Osteocyte (in vitro differentiated cells): ENCODE measurements around the gene TBL1XR1. TPM values are rescaled to one million over a fixed set of nuclear protein-coding genes. Genes with fewer than 3 reads are reported as not detected.

ENCODE experiments used
- DNase-seq: peaks from one replicate; pipeline ENCODE4 v3.0.0; 2021; ENCODE audit warnings: mixed read lengths; ENCODE audit not compliant: unreplicated experiment; ENCODE audit errors: extremely low spot score
- H3K27ac Mint-ChIP-seq: one replicate; pipeline ENCODE4 v1.8.0; 2021; ENCODE audit warnings: mild to moderate bottlenecking, mixed read lengths; ENCODE audit not compliant: unreplicated experiment
- H3K27me3 Mint-ChIP-seq: one replicate; pipeline ENCODE4 v1.8.0; 2021; ENCODE audit warnings: mixed read lengths; ENCODE audit not compliant: unreplicated experiment
- H3K36me3 Mint-ChIP-seq: one replicate; pipeline ENCODE4 v1.8.0; 2021; ENCODE audit warnings: mixed read lengths; ENCODE audit not compliant: unreplicated experiment
- H3K4me1 Mint-ChIP-seq: one replicate; pipeline ENCODE4 v1.8.0; 2021; ENCODE audit warnings: mixed read lengths; ENCODE audit not compliant: unreplicated experiment
- H3K4me3 Mint-ChIP-seq: one replicate; pipeline ENCODE4 v1.8.0; 2021; ENCODE audit warnings: mild to moderate bottlenecking, moderate library complexity, mixed read lengths; ENCODE audit not compliant: unreplicated experiment
- H3K9me3 Mint-ChIP-seq: one replicate; pipeline ENCODE4 v1.8.0; 2021; ENCODE audit warnings: mixed read lengths; ENCODE audit not compliant: unreplicated experiment
- total RNA-seq: library from RNA; stranded (reverse); gene quantifications from 2 replicates; pipeline ENCODE4 v1.2.1, GENCODE V29; 2021
- TF ChIP-seq, protein P1 (sequence below): fragments of 200-600 bp; sonication (generic); IDR thresholded peaks from 2 replicates; pipeline ENCODE4 v1.5.0; 2021; ENCODE audit warnings: antibody characterized with exemption, mild to moderate bottlenecking, moderate library complexity

TBL1XR1 gene
- total RNA-seq, 1 donor from 2014 or later = 370 TPM

DNA sequence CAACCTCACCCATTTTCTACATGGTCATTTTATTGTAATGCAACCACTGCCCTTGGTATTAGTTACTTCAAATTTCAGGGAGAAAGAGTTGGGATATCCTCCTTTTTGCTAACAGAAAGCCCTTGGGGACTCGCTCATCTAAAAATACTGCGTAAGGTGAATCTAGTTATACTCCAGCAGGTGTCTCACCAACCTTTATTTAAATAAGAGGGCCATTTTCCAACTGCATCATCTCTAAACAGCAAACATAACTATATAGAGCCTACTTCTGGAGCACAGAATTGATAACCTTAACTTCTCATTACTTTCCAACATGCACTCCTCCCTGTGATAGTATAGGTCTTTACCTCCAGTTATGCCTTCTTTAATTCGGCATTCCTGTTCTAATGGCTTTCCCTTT, 77.5 kb downstream of the TBL1XR1 start:
- H3K4me1 Mint-ChIP-seq = peaks cover 81% of the 10 kb centered on the region
- no peaks in the 10 kb centered on the region for H3K27me3 Mint-ChIP-seq
- H3K36me3 Mint-ChIP-seq = peaks cover 5% of the 10 kb centered on the region
- H3K9me3 Mint-ChIP-seq = no peaks in the 10 kb centered on the region
- no peak overlapping the region for H3K27ac Mint-ChIP-seq
- no peak overlapping the region for H3K4me3 Mint-ChIP-seq
- TF ChIP-seq, protein P1, sequence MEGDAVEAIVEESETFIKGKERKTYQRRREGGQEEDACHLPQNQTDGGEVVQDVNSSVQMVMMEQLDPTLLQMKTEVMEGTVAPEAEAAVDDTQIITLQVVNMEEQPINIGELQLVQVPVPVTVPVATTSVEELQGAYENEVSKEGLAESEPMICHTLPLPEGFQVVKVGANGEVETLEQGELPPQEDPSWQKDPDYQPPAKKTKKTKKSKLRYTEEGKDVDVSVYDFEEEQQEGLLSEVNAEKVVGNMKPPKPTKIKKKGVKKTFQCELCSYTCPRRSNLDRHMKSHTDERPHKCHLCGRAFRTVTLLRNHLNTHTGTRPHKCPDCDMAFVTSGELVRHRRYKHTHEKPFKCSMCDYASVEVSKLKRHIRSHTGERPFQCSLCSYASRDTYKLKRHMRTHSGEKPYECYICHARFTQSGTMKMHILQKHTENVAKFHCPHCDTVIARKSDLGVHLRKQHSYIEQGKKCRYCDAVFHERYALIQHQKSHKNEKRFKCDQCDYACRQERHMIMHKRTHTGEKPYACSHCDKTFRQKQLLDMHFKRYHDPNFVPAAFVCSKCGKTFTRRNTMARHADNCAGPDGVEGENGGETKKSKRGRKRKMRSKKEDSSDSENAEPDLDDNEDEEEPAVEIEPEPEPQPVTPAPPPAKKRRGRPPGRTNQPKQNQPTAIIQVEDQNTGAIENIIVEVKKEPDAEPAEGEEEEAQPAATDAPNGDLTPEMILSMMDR = no peak
- no peak for DNase-seq

DNA sequence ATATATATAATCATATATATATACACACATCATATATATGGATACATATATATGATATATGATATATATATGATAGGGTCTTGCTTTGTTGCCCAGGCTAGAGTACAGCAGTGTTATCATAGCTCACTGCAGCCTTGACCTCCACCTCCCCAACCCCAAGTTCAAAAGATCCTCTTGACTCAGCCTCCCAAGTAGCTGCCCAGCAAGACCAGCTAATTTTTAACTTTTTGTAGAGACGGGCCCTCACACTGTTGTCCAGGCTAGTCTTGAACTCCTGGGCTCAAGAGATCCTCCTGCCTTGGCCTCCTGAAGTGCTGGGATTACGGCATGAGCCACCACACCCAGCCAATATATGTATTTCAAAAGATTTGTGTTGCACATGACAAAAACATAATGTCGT, 83.0 kb downstream of the TBL1XR1 start:
- no peak for DNase-seq
- H3K4me3 Mint-ChIP-seq = no peak overlapping the region
- TF ChIP-seq, protein P1 = no peak
- H3K9me3 Mint-ChIP-seq = no peaks in the 10 kb centered on the region
- peaks cover 10% of the 10 kb centered on the region for H3K36me3 Mint-ChIP-seq
- H3K27ac Mint-ChIP-seq = no peak overlapping the region
- no peaks in the 10 kb centered on the region for H3K27me3 Mint-ChIP-seq
- H3K4me1 Mint-ChIP-seq = peaks cover 66% of the 10 kb centered on the region

DNA sequence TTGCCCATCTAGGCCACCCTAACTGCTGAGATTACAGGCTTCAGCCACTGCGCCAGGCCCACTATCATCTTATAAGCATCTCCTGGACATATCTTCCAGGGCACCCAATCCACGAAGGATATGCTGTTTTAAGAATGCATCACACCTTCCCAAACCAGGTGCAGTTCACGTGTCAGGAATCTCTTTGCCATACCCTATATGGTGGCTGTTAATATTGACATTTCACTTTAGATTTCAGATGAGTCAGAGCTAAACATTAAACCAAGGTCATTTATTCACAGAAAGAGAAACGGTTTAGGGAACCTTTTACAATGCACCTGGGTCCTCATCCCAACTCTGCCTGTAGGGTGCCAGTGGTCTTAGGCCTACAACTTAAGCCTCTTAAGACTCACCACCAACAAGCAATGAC, 85.7 kb downstream of the TBL1XR1 start:
- Mint-ChIP-seq H3K4me1 (peaks cover 71% of the 10 kb centered on the region), H3K36me3 (peaks cover 8% of the 10 kb centered on the region), H3K4me3 (no peak overlapping the region), H3K27ac (no peak overlapping the region), H3K27me3 (no peaks in the 10 kb centered on the region), H3K9me3 (no peaks in the 10 kb centered on the region)
- TF ChIP-seq, protein P1 = no peak
- no peak for DNase-seq

DNA sequence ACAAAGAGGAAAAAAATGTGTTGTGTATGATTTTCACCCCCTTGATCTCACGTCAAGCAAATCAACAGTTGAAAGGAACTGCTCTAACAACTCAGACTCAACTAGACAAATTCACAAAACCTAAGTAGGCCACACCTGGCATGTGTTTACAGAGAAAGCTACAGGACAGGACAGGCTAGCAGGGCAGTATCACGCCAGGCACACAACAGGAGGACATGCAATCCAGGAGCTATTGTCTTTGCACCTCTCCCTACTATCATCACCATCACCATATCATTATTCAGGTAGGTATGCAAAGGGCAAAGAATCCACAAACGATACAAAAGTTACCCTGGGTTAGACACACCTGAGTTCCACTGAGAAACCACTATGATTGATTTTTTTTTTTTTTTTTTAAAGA, 86.4 kb downstream of the TBL1XR1 start:
- TF ChIP-seq, protein P1 = no peak
- Mint-ChIP-seq H3K4me1 (peaks cover 71% of the 10 kb centered on the region), H3K27ac (no peak overlapping the region), H3K4me3 (no peak overlapping the region), H3K36me3 (peaks cover 8% of the 10 kb centered on the region), H3K9me3 (no peaks in the 10 kb centered on the region), H3K27me3 (no peaks in the 10 kb centered on the region)
- no peak for DNase-seq

- H3K4me3 Mint-ChIP-seq = no peak overlapping the region
- H3K9me3 Mint-ChIP-seq = no peaks in the 10 kb centered on the region
- H3K36me3 Mint-ChIP-seq = peaks cover 8% of the 10 kb centered on the region
- no peaks in the 10 kb centered on the region for H3K27me3 Mint-ChIP-seq
- H3K27ac Mint-ChIP-seq = no peak overlapping the region
- TF ChIP-seq, protein P1 = no peak
- no peak for DNase-seq
- H3K4me1 Mint-ChIP-seq = peaks cover 71% of the 10 kb centered on the region
Measured at GRCh38 chr3:177110386-177110785, 86.9 kb downstream of the TBL1XR1 start.
